H54 (cell line): ENCODE data around the gene TRIM28.
"Not testable (repeated sequence)": the region's sequence is repeated elsewhere in the genome, so short reads cannot be mapped to it uniquely, and the experiment has no call there.

Source experiments
- DNase-seq: peaks from one replicate; pipeline ENCODE4 v3.0.0; 2011; ENCODE audit warnings: low spot score, mixed read lengths; ENCODE audit not compliant: insufficient read length
- FAIRE-seq: peaks from 3 replicates; lab custom pipeline; 2011; peaks lifted over from hg19 to GRCh38; lab: Jason Lieb, UNC
- POLR2A ChIP-seq: IDR thresholded peaks from 2 replicates; pipeline ENCODE4 v1.6.1; 2011; ENCODE audit warnings: low read depth, mild to moderate bottlenecking, low read length

Gene TRIM28

DNA sequence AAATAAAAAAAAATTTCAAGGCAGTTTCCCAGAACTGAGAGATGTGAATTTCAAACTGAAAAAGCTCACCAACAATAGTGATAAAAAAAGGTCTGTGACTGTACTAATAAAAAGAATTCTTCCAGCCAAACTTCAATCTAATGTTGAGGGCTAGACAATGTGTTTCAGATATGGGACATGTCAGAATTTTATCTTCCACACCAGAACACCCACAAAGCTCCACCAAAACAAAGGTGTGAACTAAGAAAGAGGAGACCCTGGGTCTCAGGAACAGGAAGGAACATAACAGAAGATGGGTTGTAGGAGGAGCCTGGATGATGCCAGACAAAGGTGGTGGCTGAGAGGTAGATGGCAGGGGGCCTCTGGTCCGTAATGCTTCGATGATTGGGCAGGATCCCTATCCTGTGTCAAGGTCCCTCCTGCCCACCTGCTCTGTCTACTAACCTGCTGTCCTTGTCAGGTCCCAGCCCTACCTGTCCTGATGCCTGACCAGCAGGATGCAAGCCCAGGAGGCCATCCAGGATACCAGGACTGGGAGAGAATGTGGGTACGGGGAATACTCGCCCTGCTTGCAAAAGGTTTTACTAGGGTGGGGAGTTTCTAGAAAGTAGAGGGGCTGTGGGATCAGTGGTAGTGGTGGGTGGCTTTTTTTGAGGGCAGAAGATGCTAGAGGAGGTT, 24.7 kb downstream of the TRIM28 start:
- no peak for TF ChIP-seq POLR2A
- FAIRE-seq (no peak), DNase-seq (no peak)

DNA sequence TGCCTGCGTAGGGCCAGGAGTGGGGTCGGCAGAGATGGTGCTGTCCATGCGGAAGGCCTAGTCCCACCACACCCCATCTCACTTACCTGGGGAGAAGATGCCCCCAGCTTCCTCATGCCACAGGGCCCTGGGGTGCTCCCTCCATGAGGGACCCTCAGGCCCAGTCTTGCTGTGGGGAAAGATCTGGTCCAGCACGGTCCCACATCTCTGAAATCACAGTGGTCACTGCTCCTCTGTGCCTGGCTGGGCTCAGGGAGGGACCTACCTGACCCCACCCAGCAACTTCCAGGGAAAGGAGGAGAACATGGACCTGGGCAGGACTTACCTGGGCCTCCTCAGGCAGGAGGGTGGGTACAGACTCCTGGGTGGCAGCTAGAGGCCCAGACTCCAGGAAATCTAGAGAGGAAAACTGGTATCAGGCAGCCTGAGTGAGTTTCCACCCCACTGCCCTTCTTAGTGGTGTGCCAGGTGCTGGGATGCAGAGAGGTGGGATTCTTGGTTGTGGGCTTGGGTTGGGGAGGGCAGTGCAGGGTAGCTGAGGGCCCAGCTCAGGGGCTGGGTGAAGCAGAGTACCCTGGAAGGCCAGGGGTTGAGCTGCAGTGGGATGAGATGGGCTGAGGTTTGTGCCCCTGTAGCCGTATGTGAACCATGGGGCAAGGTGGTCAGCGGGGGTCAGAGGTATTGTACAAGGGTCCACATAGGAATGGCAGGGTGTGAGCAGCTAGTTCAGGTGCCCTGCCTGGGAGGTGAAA, 25.5 kb downstream of the TRIM28 start:
- FAIRE-seq: no peak
- no peak for TF ChIP-seq POLR2A
- DNase-seq: no peak

DNA sequence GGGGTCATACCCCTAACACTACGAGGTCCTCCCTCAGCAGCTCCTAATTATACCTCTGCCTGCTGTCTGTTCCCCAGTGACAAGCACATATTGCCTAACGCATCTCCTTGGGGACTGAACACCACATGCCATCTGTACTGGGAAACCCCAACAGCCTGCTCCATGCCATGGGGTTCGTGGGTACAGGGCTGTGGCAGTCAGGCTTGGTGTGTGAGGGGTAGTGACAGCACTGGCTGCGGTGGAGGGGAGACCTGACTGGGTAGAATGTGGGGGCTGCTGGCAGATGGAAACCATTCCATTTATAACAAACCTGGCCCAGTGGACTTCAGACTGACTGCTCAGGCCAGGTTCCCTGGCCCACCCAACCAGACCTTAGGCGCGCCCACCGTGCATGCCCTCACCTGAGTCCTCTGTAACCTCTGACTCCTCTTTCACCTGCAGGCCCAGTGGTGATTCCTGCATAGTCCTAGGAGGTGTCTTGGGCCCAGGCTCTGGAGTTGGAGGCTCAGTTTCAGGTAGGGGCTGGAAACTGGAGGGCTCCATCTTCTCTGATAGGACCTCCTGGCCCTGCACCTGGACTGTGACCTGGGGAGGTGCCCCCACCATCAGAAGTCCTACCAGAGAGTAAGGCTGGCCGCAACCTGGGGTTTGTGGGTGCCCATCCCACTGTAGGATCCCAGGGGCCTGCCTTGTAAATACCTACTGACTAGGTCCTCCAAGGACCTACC, 26.2 kb downstream of the TRIM28 start:
- TF ChIP-seq POLR2A: no peak
- DNase-seq: no peak
- no peak for FAIRE-seq

DNA sequence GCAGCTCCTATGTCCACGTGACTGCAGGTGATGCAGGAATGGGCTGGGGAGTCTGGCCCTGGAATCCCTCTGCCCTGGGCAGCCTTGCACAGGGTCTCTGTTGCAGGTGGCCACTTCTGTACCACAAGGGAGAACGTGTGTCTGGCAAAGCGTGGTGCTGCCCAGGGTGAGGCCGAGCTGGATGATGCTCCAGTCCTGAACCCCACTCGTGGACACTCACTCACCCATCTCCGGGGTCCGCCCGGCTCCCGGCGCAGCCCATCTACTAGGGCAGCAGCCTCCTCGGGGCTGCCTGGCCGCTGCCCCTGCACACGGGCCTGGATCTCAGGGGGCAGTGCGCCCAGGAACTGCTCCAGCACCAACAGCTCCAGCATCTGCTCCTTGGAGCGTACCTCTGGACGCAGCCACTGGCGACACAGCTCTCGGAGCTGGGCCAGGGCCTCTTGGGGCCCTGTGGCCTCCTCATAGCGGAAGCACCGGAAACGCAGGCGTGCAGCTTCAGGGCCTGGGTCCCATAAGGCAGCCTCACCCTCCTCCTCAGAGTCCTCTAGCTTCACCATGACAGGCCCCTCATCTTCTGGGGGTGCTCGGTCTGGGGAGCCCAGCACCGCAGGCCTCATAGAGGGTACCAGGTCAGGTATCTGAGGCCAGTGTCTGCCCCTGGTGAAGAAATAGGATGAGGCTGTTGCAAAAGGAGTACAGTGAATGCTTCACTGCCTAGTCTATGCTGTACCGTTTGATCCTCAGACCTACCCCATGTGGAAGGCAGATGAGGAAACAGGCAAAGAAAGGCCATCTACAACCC, 27.1 kb downstream of the TRIM28 start:
- peak; percentile 3; the same call in 1 of the 2 replicates for TF ChIP-seq POLR2A
- FAIRE-seq (no peak), DNase-seq (no peak)

DNA sequence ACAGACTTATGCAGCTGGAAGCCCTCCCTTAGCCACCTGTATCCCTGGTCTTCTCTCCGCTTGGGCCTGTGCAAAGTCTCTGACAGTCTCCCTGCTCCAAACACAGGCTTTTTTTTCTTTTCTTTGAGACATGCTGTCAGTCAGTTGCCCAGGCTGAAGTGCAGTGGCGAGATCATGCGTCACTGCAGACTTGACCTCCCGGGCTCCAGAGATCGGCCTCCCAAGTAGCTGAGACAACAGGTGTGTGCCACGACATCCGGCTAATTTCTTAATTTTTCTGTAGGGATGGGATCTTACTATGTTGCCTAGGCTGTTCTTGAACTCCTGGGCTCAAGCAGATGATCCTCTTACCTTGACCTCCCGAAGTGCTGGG, 27.7 kb downstream of the TRIM28 start:
- FAIRE-seq: no peak
- no peak for DNase-seq
- no peak for TF ChIP-seq POLR2A

DNA sequence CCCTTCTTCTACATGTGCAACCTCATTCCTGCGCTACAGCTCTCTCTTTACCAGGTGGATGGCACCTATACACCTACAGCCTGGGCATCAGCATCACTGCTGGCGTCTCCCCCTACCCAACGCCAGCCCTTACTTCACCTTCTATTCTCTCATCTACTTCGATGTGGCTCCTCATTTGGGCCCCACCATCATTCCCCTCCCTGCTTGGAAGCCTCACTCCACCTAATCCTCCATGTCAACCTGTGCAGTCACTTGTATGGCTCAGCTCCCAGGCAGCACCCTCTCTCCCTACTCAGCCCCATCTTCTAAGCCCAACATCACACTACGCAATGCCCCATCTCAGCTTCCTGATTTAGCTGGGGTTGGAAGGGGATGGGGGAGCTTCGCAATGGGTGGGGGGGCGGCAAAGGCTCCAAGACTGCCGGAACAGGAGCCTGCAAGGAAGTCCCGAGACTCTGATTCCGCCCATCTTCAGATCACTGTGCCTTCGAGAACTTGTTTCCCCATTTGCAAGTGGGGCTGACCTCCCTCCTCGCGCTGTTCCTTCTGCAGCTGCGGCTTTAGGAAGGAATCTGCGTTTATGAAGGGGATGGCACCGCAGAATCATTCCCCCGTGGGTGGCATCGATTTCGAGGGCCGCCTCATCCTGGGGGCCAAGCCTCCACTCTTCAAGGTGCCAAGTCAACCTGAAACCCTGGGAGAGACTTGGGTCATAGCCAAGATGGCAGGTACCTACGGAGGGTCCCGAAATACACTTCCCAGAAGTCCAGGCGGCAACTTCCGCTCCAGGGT, 28.4 kb downstream of the TRIM28 start:
- no peak for FAIRE-seq

DNA sequence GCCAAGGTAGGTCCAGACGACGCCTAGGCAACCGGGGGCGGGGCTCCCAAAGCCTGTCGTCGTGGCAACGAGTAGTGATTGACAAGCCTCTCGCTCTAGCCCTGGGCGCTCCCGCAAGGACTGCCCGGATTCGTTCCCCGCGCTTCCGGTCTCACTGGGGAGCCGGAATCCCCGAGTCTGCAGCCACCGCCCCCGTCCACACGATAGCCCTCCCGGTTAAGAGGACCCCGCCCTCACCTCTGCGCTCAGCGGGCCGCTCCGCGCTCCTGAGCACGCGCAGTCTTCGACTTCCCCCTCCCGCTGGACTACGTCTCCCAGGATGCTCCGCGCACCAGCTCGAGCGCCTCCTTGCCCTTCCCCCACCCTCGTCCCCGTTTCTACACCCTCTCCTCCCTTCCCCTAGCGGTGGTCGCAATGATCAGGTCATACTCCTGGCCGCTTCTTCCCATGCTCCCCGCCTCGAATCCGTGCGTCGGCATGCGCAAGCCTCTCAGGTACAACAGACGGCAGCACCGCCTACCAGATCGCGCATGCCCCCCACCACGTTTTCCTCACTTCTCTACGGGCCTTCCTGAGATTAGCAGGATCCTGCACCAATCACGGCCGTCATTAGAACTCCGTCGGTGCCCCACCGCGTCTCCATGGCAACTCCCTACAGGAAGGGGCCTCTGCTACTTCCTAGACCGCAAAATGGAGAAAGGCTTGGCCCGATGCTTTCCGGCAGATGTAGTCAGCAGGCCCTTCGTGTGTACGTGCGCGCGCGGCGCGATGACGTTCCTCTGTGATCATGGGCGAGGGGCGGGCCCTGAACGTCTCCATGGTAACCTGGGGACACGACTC, 29.2 kb downstream of the TRIM28 start, which contains the start of gene MZF1:
TSS of gene MZF1 (minus strand) at position 518 of the 840 bp plus-strand sequence. CDS start 1,946 bp downstream, outside the sequence.
- peak; percentile 99 for DNase-seq
- FAIRE-seq: no peak
- peak; percentile 67 for TF ChIP-seq POLR2A

More for the DNA sequence above, 28.4 kb downstream of the TRIM28 start:
- no peak for TF ChIP-seq POLR2A
- no peak for DNase-seq

DNA sequence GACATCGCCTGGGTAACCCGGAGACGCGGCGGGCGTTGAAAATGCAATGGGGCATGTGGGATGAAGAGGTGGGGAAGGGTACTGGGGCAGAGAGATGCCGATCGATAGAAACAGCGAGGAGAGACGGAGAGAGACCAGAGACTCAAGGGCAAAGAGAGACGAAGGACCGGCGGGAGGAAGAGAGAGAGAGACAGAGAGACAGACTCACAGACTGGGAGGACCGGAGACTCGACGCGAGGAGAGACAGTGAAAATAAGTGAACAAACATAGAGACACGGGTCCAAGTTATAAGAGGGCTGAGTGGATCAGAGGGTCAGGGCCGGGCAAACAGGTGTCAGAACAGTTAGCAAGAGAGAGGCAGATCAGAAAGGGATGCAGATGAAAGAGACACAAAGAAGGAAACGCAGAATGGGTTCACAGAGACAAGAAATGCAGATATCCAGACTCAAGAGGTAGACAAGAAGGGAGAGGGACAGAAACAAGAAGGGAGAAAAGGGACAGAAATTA, 29.8 kb downstream of the TRIM28 start:
- no peak for DNase-seq

DNA sequence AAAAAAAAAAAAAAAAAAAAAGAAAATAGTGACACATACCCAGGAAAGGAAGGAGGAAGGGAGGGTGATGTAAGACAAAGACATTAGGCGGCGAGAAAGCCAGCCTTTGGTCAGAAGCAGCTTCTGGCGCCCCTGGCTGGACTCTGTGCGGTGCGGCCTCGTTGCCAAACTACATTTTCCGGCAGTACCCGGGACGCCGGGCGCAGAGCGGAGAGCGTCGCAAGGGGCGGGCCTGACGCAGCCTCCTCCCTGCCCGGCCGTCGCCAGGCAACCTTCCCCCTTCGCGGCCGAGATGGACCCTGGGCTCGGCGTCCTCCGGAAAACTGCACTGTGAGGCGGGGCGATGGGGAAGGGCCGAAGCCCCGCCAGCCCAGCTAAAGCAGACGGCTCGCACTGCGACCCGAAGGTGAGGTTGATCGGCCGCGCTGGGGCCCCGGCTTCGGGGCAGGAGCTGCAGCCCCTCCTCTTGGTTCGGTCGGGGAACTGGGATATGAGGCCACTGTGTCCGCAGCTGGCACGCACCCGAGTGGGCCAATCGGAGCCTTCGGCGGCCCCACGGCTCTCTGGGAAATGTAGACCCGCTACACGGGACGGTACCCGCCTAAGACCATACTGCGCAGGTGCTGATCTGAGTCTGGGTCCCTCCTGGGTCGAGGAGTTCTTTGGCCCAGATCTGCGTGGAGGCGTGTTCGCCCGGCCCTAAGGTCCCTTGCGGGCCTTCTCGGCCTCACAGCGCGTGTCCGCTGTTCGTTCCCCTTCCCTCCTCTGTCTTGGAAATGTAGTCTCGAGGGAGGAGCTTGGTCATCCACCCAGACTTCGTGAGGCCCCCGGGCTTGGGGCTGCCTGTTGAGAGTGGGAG, 31.5 kb downstream of the TRIM28 start:
- TF ChIP-seq POLR2A: peak; percentile 85
- DNase-seq (peak; percentile 90), FAIRE-seq (no peak)

More for the DNA sequence above, 29.8 kb downstream of the TRIM28 start:
- FAIRE-seq: no peak
- peak; percentile 48; the same call in 1 of the 2 replicates for TF ChIP-seq POLR2A

DNA sequence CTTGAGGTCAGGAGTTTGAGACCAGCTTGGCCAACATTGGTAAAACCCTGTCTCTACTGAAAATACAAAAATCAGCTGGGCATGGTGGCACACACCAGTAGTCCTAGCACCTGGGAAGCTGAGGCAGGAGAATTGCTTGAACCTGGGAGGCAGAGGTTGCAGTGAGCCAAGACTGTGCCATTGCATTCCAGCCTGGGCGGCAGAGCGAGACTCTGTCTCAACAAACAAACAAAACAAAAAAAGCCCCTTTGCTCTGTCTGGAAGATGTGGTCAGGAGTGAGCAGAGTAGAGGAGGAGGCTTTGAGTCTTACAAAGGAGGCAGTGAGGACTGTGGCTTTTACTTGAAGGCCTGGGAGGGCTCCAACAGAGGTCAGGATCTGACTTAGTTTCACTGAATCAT, 33.7 kb downstream of the TRIM28 start:
- FAIRE-seq, DNase-seq: not testable (repeated sequence)
